Measurements from ENCODE around the gene PPP6R1.
"Not testable (repeated sequence)": the region's sequence is repeated elsewhere in the genome, so short reads cannot be mapped to it uniquely, and the experiment has no call there.

Gene PPP6R1

DNA sequence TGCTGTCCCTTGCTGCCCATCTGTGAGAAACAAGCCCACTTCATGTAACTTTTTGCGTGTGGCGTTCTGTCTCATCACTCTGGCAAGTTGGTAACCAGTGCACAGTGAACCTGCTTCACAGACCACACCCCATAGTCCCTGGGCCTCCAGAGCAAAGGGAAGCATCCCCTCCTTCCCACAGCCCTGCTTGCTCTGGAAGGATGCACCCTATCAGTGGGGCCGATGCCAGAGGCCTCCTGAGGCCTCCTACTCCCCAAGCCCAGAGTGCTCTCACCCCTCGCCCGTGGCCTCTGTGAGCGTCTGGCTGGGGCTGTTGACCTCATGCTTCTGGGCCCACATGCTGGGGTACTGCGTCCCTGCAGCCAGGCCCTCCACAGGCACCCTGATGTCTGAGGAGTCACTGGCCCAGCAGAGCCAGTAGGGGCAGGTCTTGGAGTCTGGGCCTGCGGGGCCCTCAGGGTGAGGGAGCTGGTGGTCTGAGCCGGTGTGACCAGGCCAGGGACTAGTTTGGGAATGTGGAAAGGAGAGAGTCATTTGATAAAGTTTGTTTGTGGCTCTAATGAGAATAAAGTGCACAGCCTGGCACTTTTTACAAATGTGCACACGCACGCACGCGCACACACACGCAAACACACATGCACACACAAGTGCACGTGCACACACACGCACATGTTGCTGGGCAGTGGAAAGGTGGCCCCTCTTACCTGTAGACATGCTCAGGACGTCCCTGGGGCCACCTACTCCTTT, 35.4 kb downstream of the PPP6R1 start:
- no peak for DNase-seq (ENCODE audit: low read depth in 2 of 2)

DNA sequence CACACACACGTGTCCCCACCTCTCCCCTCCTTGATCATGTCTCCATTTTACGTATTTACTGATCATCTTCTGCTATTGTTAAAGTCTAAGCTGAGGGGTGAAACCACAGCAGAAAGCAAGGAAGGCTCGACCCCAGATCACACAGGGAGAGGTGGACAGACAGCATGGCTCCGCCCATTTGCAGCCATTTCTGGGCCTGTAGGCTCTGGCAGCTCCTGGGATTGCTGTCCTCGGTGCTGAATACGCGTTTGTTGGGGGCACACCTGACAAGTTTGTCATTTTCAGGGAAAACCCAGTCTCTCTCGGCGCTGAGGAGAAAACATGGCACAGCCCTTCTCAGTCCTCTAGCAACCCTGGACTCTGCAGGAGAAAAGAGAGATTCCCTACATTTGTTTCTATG, 38.3 kb downstream of the PPP6R1 start:
- DNase-seq (ENCODE audit: low read depth in 2 of 2) = no peak

DNA sequence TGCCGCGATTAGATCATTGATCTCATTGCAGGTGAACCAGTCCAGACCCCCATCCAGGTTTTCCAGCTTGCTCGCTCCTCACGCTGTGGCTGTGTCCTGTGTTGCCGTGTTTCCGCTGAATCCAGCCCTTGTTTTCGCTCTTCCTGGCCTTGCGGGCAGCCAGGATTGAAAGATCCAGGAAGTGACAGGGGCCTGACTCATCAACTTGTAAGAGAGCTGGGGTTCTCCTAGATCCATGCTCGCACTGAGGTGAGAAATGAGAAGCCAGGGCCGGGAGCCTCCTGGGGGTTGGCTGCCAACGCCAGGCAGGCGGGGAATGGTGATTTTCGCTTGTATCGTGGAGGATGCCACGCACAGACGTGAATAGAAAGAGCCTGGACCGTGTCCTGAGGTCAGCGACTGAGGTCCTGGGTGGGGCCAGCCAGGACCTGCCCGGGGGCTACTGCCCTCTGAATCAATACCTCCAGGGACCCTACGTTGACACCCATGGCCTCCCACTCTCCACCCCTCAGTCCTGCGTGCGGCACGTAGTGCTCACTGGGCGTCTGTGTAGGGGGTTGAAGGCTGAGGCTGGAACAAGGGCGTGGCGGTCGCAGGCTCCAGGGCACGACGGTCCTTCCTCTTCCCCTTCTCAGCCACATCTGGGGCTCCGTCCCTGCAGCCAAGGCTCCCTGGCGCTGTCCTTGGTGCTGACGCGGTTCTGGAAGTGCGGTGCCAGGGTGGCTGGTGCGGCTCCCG, 42.2 kb downstream of the PPP6R1 start:
- DNase-seq (ENCODE audit: low read depth in 2 of 2) = peak; percentile 96 to 97

DNA sequence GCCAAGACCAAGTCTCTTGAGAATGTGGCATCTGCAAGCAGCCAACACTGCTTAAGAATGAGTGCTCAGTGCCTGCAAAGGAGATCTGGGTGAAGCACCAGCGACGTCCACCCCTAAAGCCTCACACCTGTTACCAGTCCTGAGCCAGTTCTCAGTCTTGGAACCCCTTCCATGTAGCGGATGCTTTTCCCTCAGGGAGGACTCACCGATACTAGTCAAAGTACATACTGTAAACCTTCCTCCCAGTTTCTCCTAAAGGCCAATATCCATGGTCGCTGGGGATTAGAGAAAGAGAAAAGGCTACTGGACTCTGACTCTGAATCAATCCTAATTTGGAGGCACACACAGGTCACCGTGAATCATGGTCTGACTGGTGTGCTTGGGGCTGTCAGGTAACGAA, 45.3 kb downstream of the PPP6R1 start:
- no peak for DNase-seq (ENCODE audit: low read depth in 2 of 2)

DNA sequence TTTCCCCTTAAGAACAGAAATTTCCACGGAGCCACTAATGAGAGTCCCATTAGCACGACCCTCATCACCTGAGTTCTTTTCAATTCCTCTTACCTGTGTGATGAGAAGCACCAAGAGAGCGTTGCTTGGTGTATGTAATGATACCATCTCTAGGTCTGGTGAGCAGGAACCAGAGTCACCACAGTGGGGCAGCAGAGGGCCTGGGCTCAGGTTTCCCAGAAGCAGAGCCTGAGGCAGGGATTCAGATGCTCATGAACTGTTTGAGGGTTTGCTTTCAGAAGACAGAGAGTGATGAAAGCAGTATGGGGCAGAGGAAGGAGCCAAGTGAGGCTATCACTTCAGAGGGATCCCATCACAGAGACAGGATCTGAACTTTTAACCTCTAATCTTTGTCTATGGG, 46.4 kb downstream of the PPP6R1 start:
- DNase-seq (ENCODE audit: low read depth in 2 of 2) = no peak

DNA sequence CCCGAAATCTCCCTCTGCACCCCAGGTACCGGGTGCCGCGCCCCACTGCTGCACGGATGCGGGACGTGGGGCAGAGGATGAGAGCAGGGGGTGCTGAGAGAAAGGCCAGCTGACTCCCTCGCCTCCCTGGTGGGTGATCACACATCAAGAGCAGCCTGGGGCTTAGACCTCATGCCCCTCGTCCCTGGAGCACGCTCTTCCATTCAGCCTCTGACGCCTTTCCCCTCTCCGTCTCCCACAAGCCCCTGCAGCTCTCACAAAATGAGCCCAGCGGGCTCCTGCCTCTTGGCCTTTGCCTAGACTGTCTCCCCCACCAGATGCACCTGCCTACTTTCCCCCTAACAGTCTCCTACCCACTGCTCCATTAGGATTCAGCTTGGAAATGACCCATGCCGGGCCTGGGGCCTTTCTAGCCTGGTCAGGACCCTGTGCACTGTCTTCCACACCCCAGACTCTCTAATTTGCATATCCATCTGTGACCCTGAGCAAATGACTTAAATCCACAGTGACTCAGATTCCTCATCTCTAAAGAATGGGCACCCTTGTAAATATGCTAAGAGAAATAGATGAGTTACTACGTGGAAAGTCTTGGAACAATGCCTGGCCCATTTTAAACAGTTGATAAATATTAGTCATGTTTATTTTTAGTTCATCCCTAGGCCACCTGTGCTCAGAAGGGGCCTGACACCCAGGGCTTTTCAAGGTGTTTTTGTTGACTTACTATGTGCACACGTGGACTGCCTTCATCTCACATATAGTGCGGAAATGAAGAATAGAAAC, 48.9 kb downstream of the PPP6R1 start:
- DNase-seq (ENCODE audit: low read depth in 2 of 2) = peak; percentile 62 to 64

DNA sequence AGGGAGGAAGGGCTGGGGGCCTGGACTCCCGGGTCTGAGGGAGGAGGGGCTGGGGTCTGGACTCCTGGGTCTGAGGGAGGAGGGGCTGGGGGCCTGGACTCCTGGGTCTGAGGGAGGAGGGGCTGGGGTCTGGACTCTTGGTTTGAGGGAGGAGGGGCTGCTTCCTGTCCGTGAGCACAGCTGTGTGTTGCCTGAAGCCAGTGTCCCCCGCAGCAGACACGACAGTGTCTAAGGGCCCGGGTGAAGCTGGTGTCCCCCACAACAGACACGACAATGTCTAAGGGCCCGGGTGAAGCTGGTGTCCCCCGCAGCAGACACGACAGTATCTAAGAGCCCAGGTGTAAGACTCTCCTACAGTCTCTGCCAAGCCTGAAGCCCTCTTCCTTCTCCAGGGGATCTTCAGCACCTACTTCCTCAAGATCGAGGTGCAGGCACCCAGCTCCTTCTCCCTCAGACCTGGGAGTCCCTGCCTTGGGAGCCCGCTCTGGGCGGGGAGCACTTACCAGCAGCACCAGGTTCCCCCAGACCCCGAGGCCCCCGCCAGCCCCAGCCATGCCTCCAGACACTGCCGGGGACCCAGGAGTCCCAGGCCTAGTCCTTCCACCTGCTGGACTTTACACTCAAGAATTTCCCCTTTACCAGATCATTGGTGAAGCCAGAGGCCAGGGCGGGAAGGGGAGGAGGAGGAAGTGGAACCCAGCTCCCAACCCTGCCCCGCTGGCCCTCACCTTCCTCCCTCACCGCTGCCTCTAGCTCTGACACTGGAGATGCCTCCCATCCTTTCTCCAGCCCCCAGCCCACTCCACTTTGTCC, 49.7 kb downstream of the PPP6R1 start, which contains the start of gene PTPRH:
PTPRH (minus strand) TSS at position 622 of the 813 bp plus-strand sequence; CDS start at position 554, 68 bp downstream.
- DNase-seq (ENCODE audit: low read depth in 2 of 2) = no peak

DNA sequence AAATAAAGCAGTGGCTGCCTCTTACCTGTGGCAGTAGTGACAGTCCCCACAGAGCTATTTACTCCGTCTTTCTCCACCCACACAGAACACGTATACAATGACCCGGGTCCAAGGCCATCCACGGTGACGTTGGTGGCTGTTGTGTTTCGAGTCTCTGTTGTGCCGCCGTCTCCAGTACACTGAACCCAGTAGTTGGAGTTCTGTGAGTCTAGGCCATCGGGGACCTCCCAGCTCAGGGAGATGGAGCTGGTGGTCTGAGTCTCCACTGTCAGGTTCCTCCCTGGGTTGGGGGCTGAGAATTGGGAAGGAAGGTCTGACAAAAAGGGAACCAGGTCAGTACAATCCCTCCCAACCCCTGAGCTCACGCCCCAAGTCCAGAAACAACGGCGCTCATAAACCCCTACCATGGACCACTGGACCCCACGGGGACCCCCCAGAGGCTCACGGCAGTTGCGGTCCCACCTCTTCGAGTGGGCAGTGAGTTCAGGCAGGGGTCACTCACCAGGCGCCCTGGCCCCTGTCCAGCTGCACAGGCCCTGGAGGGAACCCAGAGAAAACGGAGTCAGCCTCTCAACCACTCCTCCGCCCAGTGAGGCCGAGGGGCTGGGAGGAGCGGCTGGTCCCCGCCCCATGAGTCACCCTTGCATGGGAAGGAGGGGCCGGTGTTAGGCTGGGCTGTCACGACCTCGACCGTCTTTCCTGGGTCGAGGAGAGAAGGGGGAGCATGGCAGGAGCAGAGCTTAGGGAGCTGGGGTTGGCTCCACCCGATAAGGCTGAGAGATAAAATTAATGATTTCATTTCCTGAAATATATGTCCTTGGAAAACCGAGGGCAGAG, 51.9 kb downstream of the PPP6R1 start:
- DNase-seq (ENCODE audit: low read depth in 2 of 2) = peak; percentile 47 to 50

DNA sequence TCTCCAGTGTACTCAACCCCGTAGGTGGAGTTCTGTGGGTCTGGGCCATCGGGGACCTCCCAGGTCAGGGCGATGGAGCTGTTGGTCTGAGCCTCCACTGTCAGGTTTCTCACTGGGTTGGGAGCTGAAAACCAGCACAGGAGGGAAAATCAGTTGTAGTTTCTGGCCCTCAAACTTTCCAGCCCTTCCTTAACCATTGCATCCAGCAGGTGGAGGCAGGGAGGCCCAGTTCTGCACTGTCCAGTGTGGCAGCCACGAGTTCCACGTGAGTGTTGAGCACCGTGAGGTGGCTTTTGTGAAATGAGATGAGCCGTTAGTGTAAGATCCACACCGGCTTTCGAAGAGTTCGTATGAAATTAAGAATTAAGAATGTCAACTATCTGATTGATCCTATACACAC, 56.6 kb downstream of the PPP6R1 start:
- not testable (repeated sequence) for DNase-seq (ENCODE audit: low read depth in 2 of 2)

DNA sequence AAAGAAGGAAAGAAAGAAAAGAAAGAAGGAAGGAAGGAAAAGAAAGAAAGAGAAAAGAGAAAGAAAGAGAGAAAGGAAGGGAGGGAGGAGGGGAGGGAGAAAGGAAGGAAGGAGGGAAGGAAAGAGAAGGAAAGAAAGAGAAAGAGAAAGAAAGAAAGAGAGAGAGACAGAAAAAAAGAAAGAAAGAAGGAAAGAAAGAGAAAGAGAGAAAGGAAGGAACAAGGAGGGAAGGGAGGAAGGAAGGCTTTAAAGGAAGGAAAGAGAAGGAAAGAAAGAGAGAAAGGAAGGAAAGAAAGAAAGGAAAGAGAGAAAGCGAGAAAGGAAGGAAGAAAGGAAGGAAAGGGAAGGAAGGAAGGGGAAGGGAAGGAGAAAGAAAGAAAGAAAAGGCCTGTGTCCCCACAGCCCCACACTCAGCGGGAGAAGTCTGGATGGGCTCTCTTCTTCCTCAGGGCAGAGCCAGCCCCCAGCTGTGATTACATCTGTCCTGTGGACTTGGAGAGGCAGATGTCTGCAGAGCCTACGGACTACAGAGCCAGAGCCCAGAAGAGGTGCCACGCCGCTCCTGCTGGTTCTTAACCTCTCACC, 59.1 kb downstream of the PPP6R1 start:
- DNase-seq (ENCODE audit: low read depth in 2 of 2) = no peak

DNA sequence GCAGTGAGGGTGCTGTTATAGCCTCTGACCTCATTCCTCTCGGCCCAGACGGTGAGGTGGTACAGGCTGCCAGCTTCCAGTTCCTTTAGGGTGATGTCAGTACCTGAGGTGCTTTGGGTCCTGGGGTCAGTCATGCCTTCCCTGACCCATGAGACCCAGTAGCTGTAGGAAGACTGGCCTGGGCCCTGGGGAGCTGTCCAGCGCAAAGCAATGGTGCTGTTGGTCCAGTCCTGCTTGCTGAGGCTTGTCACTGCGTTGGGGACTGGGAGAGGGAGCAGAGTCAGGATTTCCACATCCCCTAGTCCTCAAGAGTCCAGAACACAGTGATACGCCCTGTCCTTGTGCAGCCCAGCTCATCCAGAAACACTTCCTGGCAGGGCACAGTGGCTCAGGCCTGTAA, 60.2 kb downstream of the PPP6R1 start:
- DNase-seq (ENCODE audit: low read depth in 2 of 2) = no peak

DNA sequence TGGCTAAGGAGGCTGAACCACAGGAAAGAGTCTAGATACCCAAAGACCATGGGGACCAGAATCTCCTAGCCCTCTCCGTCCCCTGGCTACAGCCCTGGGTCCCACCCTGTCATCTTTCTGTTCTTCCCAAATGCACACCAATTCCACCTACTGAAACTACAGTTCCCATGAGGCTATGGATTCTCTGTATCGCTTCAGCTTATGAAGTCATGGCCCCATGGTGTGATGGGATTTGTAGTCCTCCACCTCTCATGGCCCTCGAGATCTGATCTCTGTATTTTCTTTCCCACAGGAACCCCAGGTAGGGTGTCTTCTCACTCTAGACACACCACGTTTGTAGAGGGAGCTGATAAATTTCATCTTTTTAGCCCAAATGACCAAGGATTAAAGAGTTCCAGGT, 61.3 kb downstream of the PPP6R1 start:
- DNase-seq (ENCODE audit: low read depth in 2 of 2) = no peak

DNA sequence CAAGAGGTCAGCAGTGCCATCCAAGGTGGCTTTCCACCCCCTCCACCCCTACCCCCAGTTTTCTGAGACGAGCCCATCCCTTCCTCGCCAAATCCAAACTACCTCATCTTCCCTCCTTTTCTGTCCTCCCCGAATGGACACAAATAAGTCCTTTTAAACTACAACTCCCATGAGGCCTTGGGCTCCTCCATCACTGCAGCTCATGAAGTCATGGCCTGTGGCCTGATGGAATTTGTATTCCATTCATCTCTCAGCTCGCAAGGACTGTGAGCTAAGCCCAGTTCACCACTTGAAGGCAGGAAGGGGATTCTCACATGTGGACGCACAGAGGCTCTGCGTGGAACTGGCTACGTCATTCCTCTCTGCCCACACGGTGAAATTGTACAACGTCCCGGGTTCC, 62.0 kb downstream of the PPP6R1 start:
- DNase-seq (ENCODE audit: low read depth in 2 of 2) = no peak

DNA sequence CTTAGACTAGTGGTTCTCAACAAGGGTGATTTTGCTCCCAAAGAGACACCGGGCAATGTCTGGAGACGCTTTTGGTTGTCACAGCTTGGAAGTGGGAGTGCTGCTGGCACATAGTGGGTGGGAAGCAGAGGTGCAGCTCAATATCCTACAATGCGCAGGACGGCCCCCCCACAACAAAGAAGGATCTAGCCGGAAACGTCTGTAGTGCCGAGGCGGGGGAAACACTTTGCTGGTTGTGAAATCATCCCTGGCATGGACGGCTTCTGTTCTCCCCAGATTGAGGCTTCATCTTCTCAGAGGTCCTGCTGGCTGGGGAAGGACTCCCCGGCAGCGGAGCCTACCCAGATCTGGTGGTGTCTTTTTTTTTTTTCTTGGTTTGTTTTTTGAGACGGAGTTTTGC, 65.3 kb downstream of the PPP6R1 start:
- DNase-seq (ENCODE audit: low read depth in 2 of 2) = no peak

DNA sequence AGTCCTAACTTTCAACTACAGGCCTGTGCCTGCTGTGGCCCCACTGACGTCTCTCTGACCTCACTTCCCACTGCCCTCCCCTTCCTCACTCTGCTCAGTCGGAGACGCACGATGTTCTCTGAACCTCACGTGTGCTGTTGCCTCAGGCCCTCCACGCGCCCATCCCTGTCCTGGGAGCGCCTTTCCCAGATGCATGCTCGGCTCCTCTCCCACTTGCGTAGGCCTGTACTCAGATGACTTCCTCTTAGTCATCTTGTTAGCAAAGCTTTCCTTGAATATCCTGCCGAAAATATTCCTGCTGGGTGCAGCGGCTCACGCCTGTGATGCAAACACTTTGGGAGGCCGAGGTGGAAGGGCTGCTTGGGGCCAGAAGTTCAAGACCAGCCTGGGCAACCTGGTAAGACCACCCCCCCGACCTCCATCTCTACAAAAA, 69.4 kb downstream of the PPP6R1 start:
- peak; percentile 46 to 54 for DNase-seq (ENCODE audit: low read depth in 2 of 2)

DNA sequence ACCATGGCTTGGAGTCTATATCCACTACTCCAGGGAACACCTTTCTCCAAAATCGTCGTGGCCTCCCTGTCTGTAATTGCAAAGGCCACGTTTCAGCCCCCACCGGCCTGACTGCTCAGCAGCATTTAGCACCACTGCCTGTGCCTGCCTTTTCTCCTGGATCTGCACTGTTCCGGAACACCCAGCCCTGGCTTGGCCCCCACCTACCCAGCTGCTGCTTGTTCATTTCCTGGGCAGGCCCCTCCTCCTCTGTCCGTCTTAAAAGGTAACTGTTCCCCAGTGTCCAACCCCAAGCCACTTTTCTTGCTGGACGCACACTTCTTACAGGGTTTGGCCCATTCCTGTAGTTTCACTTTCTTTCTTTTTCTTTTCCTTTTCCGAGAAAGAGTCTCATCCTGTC, 70.2 kb downstream of the PPP6R1 start:
- DNase-seq (ENCODE audit: low read depth in 2 of 2) = no peak

DNA sequence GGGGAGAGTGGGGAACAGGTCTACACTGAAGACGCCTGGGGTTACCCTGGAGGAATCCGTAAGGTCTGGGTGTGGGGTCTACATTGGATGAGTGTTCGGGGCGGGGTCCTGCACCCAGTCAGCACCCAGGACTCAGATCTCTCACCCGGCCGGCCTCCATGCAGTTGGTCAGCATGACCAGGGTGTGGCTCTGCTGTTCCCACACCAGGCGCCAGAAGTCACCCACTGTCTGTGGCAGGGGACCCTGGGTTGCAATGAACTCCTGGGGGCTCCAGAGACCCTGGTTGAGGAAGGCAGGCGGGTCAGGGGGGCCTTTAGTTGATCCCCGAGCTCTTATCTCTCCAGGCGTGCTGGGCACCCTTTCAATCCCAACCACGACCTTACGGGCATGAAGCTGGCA, 72.7 kb downstream of the PPP6R1 start:
- no peak for DNase-seq (ENCODE audit: low read depth in 2 of 2)

DNA sequence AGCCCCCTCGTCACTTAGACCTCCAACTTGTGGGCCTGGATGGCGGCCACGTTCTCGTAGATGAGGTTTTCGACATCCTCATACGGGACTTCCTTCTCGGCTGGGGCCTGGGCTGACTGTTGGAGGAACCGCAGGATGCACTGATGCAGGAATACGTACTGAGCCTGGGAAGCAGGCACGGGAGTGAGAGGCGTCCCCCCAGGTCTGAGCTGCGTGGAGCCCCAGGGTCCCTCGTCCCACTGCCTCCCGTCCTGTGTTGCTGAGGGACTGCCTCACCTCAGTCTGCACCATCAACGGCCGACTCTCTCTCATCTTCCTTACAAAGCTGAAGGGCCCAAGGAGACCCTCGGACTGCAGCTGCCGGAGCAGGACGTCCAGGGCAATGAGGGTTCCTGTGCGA, 77.1 kb downstream of the PPP6R1 start:
- DNase-seq (ENCODE audit: low read depth in 2 of 2) = no peak

Measured in fibroblast of skin of left biceps (primary cell).